GM19397 (cell line): ENCODE measurements around the gene TRIM29.

Experiments
- ATAC-seq: cut with Tn5 transposase; IDR thresholded peaks from one replicate; pipeline ENCODE4 v1.9.1; 2021; ENCODE audit warnings: mild to moderate bottlenecking, moderate library complexity; ENCODE audit not compliant: unreplicated experiment

TRIM29 gene

GRCh38 chr11:120141113-120141767 lies 3.3 kb upstream of the TRIM29 start:
- ATAC-seq, result no peak

DNA sequence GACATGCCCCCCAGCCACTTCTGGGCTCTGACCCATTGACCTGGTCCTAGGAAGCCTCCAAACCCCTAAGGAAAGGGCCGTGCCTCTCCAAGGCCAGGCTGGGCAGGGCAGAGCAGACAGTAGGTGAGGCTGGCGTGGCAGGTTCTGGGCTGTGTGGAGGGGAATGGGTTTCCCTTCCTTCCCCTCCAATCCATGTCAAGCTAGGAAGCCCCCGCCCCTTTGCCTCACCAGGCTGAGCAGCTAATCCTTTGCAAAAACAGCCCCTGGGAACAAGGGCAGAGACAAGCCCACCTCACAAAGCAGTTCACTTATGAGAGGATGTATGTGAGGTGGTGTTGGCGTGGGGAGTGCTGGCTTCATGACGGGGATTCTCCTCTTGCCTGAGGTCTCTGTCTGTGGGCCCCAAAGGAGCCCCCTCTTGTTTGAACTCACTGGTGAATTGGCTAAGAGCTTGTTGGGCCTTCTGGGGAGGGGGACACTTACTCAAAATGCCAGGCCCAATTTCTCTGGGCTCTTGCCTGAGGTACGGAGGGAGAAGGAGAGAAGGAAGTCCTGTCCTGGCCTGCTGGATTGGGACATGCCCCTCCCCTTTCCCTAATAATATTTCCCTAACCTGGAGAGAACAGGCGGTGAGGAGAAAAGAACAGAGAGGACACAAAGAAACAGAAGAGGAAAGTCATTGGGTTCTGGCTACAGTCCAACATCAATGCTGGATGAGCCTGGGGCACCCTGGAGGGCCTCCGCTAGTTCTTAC lies 1.6 kb upstream of the TRIM29 start:
- ATAC-seq, result no peak

DNA sequence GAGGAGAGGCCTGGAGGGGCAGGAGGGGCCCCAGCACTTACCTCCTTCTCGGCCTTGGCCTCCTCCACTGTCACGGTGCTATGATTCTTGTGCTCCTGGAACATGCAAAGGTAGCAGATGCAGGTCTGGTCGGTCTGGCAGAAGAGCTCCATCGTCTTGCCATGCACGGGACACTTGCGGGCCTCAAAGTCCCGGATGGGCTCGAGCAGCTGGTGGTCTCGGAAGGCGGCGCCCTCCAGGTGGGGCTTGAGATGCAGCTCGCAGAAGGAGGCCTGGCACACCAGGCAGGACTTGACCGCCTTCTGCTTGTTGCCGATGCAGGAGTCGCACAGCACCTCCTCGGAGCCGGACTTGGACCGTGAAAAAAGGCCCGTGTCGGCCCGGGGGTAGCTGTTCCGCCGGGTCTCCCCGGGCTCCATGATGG lies 714 bp downstream of the TRIM29 start:
- ATAC-seq, result no peak

DNA sequence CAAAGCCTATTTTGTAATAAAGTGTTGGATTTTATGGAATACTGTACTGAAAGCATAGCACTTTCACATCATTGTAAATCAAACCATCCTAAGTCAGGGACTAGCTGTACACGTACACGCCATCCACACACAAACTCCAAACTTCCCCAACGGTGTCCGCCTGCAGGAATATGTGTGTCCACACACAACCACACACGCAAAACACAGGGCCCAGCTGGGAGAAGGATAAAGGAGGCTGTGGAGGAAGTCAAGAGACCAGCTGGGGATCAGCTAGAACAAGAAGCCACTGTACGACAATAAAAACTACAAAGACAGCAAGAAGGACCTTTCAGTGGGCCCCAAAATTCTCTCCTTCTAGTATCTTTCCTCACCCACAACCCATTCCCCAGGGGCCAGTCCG lies 1.6 kb downstream of the TRIM29 start:
- no peak for ATAC-seq

DNA sequence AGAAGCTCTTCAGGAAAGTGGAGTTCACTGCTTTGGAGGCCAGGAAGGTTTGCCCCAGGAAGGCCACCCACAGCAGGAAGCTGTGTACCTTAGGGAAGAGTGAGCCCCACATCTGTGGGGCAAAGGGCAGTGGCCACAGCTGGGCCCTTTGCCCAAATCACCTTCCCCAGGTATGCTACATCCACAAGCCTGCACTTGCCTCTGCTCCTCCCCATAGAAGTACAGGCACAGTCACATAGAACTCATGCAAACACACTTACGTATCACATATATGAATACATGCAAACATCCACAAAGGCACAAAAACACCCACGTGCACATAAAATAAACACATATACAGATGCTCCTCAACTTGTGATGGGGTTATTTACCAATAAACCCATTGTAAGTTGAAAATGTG lies 2.1 kb downstream of the TRIM29 start:
- ATAC-seq, result no peak

DNA sequence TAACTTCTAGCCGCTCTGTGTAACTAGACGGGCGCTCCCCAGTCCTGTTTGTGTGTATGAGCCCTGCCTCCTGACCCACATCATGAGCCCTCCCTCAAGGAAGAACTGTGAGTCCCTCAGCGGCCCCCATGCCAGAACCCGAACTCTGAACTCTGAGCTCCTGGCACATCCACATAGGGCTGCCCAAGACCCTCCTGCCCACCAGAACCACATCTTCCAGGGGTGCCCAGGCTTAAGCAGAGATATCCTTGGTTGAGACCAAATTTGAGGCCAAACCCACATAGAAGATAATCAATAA lies 3.0 kb downstream of the TRIM29 start:
- ATAC-seq, result no peak

- ATAC-seq, result no peak
Observed at GRCh38 chr11:120134106-120134930, 3.6 kb downstream of the TRIM29 start.

- ATAC-seq, result no peak
Observed at GRCh38 chr11:120133216-120134105, 4.5 kb downstream of the TRIM29 start.

GRCh38 chr11:120132645-120133185 lies 5.2 kb downstream of the TRIM29 start:
- ATAC-seq, result no peak

- ATAC-seq, result no peak
Observed at GRCh38 chr11:120131941-120132644, 5.8 kb downstream of the TRIM29 start.

DNA sequence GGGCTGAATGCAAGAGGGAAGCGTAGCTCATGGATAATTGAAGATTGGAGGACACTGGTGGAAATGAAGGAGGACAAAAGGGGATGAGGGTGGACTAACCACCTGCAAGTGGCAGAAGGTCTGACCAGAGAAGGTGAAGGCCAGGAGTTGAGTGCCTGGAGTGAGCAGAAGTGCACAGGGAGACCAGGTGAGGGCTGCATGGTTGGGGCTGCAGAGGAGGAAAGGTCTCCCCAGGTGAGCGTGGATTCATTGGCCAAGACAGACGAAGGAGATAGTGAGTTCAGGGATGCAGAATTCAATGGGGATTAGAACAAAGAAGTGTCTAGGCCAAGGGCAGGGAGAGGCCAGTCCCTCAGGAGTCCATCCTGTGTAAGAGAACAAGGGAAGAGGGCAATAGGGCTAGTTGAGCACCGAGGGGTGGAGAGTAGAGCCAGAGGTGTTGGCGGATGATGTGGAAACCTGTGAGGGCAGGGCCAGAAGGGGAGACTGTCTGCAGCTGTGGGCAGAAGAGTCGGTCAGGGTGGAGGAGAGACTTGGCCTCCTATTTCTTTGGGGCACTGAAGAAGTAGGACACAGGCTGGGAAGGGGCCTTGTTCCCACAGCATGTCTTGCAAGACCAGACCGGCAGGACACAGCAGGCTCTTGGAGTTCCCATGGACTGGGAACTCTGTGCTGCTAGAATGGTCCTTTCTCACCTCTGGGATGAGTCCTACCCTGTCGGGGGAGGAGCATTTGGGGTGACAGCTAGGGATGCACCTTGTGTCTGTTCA lies 6.7 kb downstream of the TRIM29 start:
- ATAC-seq, result no peak

GRCh38 chr11:120130176-120130980 lies 7.5 kb downstream of the TRIM29 start:
- no peak for ATAC-seq

- no peak for ATAC-seq
Observed at GRCh38 chr11:120129570-120129969, 8.3 kb downstream of the TRIM29 start.

- ATAC-seq, result no peak
Observed at GRCh38 chr11:120128392-120129119, 9.4 kb downstream of the TRIM29 start.

DNA sequence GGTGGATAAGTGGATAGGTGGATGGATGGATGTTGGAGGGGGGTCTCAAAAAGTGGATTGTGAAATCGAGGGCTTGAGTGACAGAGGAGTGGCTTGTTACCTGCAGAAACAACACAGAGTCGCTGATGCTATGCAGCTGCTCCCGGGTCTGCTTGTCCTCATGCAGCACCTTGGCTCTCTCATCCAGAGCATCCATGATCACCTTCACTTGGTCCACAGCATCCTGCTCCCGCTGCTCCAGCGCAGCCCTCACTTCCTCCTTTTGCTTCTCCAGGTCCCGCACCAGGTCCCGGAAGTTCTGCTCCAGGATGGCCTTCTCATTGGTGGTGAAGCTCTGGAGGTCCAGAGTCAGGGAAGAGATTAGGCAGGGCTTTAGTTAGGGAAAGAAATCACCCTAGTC lies 10.7 kb downstream of the TRIM29 start:
- no peak for ATAC-seq

- no peak for ATAC-seq
Observed at GRCh38 chr11:120126620-120127019, 11.3 kb downstream of the TRIM29 start.

- no peak for ATAC-seq
Observed at GRCh38 chr11:120125509-120125908, 12.4 kb downstream of the TRIM29 start.

GRCh38 chr11:120125024-120125423 lies 12.9 kb downstream of the TRIM29 start:
- ATAC-seq, result no peak
